NB4 (cell line): ENCODE results near the gene DRC3.

Source experiments
- CTCF ChIP-seq: IDR thresholded peaks from one replicate; pipeline ENCODE4 v1.5.1; 2012; ENCODE audit warnings: low read depth, low read length
- POLR2A ChIP-seq: IDR thresholded peaks from 2 replicates; pipeline ENCODE4 v1.6.1; 2011; ENCODE audit warnings: mild to moderate bottlenecking; ENCODE audit not compliant: insufficient read length; ENCODE audit errors: extremely low read depth

GRCh38 chr17:18055597-18055996 is 82.9 kb downstream of the DRC3 start:
- TF ChIP-seq CTCF: no peak
- TF ChIP-seq POLR2A: no peak
